Trophoblast cell (in vitro differentiated cells and primary cell): Measurements from ENCODE around the gene RBFOX1.

Source experiments
- DNase-seq, 2 donors: peaks; one replicate each; pipeline ENCODE4 v3.0.0-alpha.2; 2016
- H2AFZ ChIP-seq: 2 replicates; pipeline ENCODE4 v1.6.1; 2013; ENCODE audit warnings: low read length, moderate library complexity, mild to moderate bottlenecking; ENCODE audit not compliant: insufficient read depth, poor library complexity
- H2AK5ac ChIP-seq: 2 replicates; pipeline ENCODE4 v1.6.1; 2013; ENCODE audit warnings: mild to moderate bottlenecking, low read length
- H2BK120ac ChIP-seq: 2 replicates; pipeline ENCODE4 v1.6.1; 2013; ENCODE audit warnings: low read length, mild to moderate bottlenecking, moderate library complexity; ENCODE audit not compliant: insufficient read depth, poor library complexity
- H2BK12ac ChIP-seq: 2 replicates; pipeline ENCODE4 v1.6.1; 2013; ENCODE audit warnings: mild to moderate bottlenecking, low read length, moderate library complexity
- H2BK5ac ChIP-seq: 2 replicates; pipeline ENCODE4 v1.6.1; 2013; ENCODE audit warnings: low read length, low read depth, moderate library complexity, mild to moderate bottlenecking; ENCODE audit not compliant: poor library complexity
- H3K14ac ChIP-seq: 2 replicates; pipeline ENCODE4 v1.6.1; 2013; ENCODE audit warnings: mild to moderate bottlenecking, low read length
- H3K18ac ChIP-seq: 2 replicates; pipeline ENCODE4 v1.6.1; 2013; ENCODE audit warnings: mild to moderate bottlenecking, low read length
- H3K23ac ChIP-seq: 2 replicates; pipeline ENCODE4 v1.6.1; 2013; ENCODE audit warnings: low read length
- H3K27ac ChIP-seq: 2 replicates; pipeline ENCODE4 v1.5.1; 2013; ENCODE audit warnings: low read depth, mild to moderate bottlenecking, inconsistent platforms, low read length, moderate library complexity
- H3K27me3 ChIP-seq: 2 replicates; pipeline ENCODE4 v1.6.1; 2013; ENCODE audit warnings: inconsistent platforms, mild to moderate bottlenecking, low read length, moderate library complexity; ENCODE audit not compliant: insufficient read depth
- H3K36me3 ChIP-seq, 2 experiments: 1 replicate in 1 of 2; 2 replicates in 1 of 2; pipeline ENCODE4 v1.6.1; 2013; ENCODE audit warnings: low read length in 2 of 2, mild to moderate bottlenecking in 2 of 2, moderate library complexity in 1 of 2; ENCODE audit not compliant: insufficient read depth in 2 of 2, control insufficient read depth in 1 of 2
- H3K4ac ChIP-seq: 2 replicates; pipeline ENCODE4 v1.6.1; 2013; ENCODE audit warnings: low read depth, mild to moderate bottlenecking, low read length, moderate library complexity
- H3K4me1 ChIP-seq, 2 experiments: 1 replicate in 1 of 2; 2 replicates in 1 of 2; pipeline ENCODE4 v1.6.1; 2013; ENCODE audit warnings: low read length in 2 of 2, mild to moderate bottlenecking in 2 of 2, moderate library complexity in 1 of 2; ENCODE audit not compliant: insufficient read depth in 2 of 2, control insufficient read depth in 1 of 2
- H3K4me2 ChIP-seq: 2 replicates; pipeline ENCODE4 v1.6.1; 2013; ENCODE audit warnings: inconsistent platforms, mild to moderate bottlenecking, low read length, moderate library complexity
- H3K4me3 ChIP-seq: 2 replicates; pipeline ENCODE4 v1.5.1; 2013; ENCODE audit warnings: mild to moderate bottlenecking, low read depth, low read length, inconsistent platforms
- H3K79me1 ChIP-seq: one replicate; pipeline ENCODE4 v1.6.1; 2013; ENCODE audit warnings: low read length
- H3K79me2 ChIP-seq: 2 replicates; pipeline ENCODE4 v1.6.1; 2013; ENCODE audit warnings: low read length, mild to moderate bottlenecking; ENCODE audit not compliant: control insufficient read depth, insufficient read depth, poor library complexity
- H3K9ac ChIP-seq: 2 replicates; pipeline ENCODE4 v1.6.1; 2013; ENCODE audit warnings: mild to moderate bottlenecking, low read length
- H3K9me3 ChIP-seq: 2 replicates; pipeline ENCODE4 v1.6.1; 2013; ENCODE audit warnings: low read depth, mild to moderate bottlenecking, control low read depth, inconsistent platforms, low read length; ENCODE audit not compliant: insufficient read depth
- H4K12ac ChIP-seq: 2 replicates; pipeline ENCODE4 v1.6.1; 2013; ENCODE audit warnings: low read depth, mild to moderate bottlenecking, low read length, moderate library complexity
- H4K8ac ChIP-seq: 2 replicates; pipeline ENCODE4 v1.6.1; 2013; ENCODE audit warnings: low read depth, mild to moderate bottlenecking, low read length, moderate library complexity
- H4K91ac ChIP-seq: one replicate; pipeline ENCODE4 v1.6.1; 2013; ENCODE audit warnings: low read depth, mild to moderate bottlenecking, low read length, moderate library complexity
- WGBS: extraction: QIAGEN DNeasy Blood & Tissue Kit; methylation state at CpG from one replicate; pipeline ENCODE4 v1.1.7; 2013; ENCODE audit warnings: missing lambda C conversion rate; ENCODE audit not compliant: insufficient read length, insufficient coverage; ENCODE audit errors: extremely low coverage; 5-methylcytosine and 5-hydroxymethylcytosine counted together

The RBFOX1 gene

GRCh38 chr16:7350806-7351205 lies 18.2 kb downstream of the RBFOX1 start:
- no peak overlapping the region for H3K4ac ChIP-seq
- no peaks in the 10 kb centered on the region for H3K4me1 ChIP-seq
- H3K9me3 ChIP-seq: no peaks in the 10 kb centered on the region
- DNase-seq: no peak
- no peak overlapping the region for H2BK5ac ChIP-seq
- H2BK12ac ChIP-seq: no peak overlapping the region
- no peak overlapping the region for H4K8ac ChIP-seq
- H3K23ac ChIP-seq: no peak overlapping the region
- H4K12ac ChIP-seq: no peak overlapping the region
- H3K4me3 ChIP-seq: no peak overlapping the region
- no peak overlapping the region for H3K18ac ChIP-seq
- no peak overlapping the region for H4K91ac ChIP-seq
- H2AK5ac ChIP-seq: no peak overlapping the region
- H2BK120ac ChIP-seq: no peak overlapping the region
- H2AFZ ChIP-seq: no peak overlapping the region
- WGBS: no CpG with 5 or more reads among the region's 2 CpGs
- H3K27me3 ChIP-seq: no peaks in the 10 kb centered on the region
- H3K36me3 ChIP-seq: no peaks in the 10 kb centered on the region
- no peak overlapping the region for H3K27ac ChIP-seq
- H3K9ac ChIP-seq: no peak overlapping the region
- H3K79me2 ChIP-seq: no peaks in the 10 kb centered on the region
- H3K79me1 ChIP-seq: no peaks in the 10 kb centered on the region
- H3K4me2 ChIP-seq: no peak overlapping the region
- H3K14ac ChIP-seq: no peak overlapping the region

GRCh38 chr16:7351610-7352510 lies 19.2 kb downstream of the RBFOX1 start:
- Histone ChIP-seq H3K27me3 (no peaks in the 10 kb centered on the region), H3K36me3 (no peaks in the 10 kb centered on the region), H3K4me3 (no peak overlapping the region), H2BK5ac (no peak overlapping the region), H3K4me2 (no peak overlapping the region), H2AFZ (no peak overlapping the region), H3K14ac (no peak overlapping the region), H3K4me1 (no peaks in the 10 kb centered on the region), H2BK12ac (no peak overlapping the region), H3K27ac (no peak overlapping the region), H3K23ac (no peak overlapping the region), H4K8ac (no peak overlapping the region), H2AK5ac (no peak overlapping the region), H3K79me1 (no peaks in the 10 kb centered on the region), H3K18ac (no peak overlapping the region), H3K9me3 (no peaks in the 10 kb centered on the region), H3K9ac (no peak overlapping the region), H3K4ac (no peak overlapping the region), H4K12ac (no peak overlapping the region), H2BK120ac (no peak overlapping the region), H3K79me2 (no peaks in the 10 kb centered on the region), H4K91ac (no peak overlapping the region)
- DNase-seq: no peak
- WGBS: no CpG with 5 or more reads among the region's 11 CpGs

- Histone ChIP-seq H3K9me3 (no peaks in the 10 kb centered on the region), H3K4me1 (no peaks in the 10 kb centered on the region), H3K27ac (no peak overlapping the region), H3K36me3 (no peaks in the 10 kb centered on the region), H2AK5ac (no peak overlapping the region), H3K27me3 (no peaks in the 10 kb centered on the region), H4K91ac (no peak overlapping the region), H3K4me3 (no peak overlapping the region), H3K14ac (no peak overlapping the region), H2AFZ (no peak overlapping the region), H3K9ac (no peak overlapping the region), H4K12ac (no peak overlapping the region), H2BK120ac (no peak overlapping the region), H2BK5ac (no peak overlapping the region), H3K18ac (no peak overlapping the region), H3K4ac (no peak overlapping the region), H2BK12ac (no peak overlapping the region), H3K23ac (no peak overlapping the region), H3K4me2 (no peak overlapping the region), H4K8ac (no peak overlapping the region), H3K79me2 (no peaks in the 10 kb centered on the region), H3K79me1 (no peaks in the 10 kb centered on the region)
- no CpG with 5 or more reads among the region's 5 CpGs for WGBS
- no peak for DNase-seq
Measured at GRCh38 chr16:7355758-7356157, 23.1 kb downstream of the RBFOX1 start.

- no peak overlapping the region for H4K12ac ChIP-seq
- H2BK120ac ChIP-seq: no peak overlapping the region
- no peak overlapping the region for H4K91ac ChIP-seq
- no peaks in the 10 kb centered on the region for H3K79me2 ChIP-seq
- 100% methylated on average over 2 of the region's 10 CpGs for WGBS
- no peak overlapping the region for H2BK5ac ChIP-seq
- H3K4me2 ChIP-seq: no peak overlapping the region
- no peaks in the 10 kb centered on the region for H3K79me1 ChIP-seq
- no peak overlapping the region for H3K27ac ChIP-seq
- H3K27me3 ChIP-seq: no peaks in the 10 kb centered on the region
- H2BK12ac ChIP-seq: no peak overlapping the region
- no peak overlapping the region for H3K14ac ChIP-seq
- no peak overlapping the region for H2AK5ac ChIP-seq
- no peak overlapping the region for H3K9ac ChIP-seq
- H3K4me3 ChIP-seq: no peak overlapping the region
- no peak for DNase-seq
- H2AFZ ChIP-seq: no peak overlapping the region
- no peaks in the 10 kb centered on the region for H3K36me3 ChIP-seq
- H4K8ac ChIP-seq: no peak overlapping the region
- H3K18ac ChIP-seq: no peak overlapping the region
- H3K4me1 ChIP-seq: no peaks in the 10 kb centered on the region
- no peaks in the 10 kb centered on the region for H3K9me3 ChIP-seq
- H3K23ac ChIP-seq: no peak overlapping the region
- H3K4ac ChIP-seq: no peak overlapping the region
Measured at GRCh38 chr16:7361416-7362129, 28.9 kb downstream of the RBFOX1 start.
